Measurements from ENCODE around the gene GPD2.

GRCh38 chr2:156445296-156446220, 9.4 kb downstream of the GPD2 start:
- TF ChIP-seq EZH2 (IDR thresholded peaks at IDR 0.05) (no peak), POLR2AphosphoS5 (IDR thresholded peaks at IDR 0.05; ENCODE audit: borderline replicate concordance, low read depth, low read length) (no peak), FOXP2 (optimal IDR thresholded peaks at IDR 0.05; ENCODE audit: control extremely low read depth, extremely low read length, insufficient read depth) (no peak)
